Measurements from ENCODE around the gene MNT. TPM values are rescaled to one million over a fixed set of nuclear protein-coding genes. Genes with fewer than 3 reads are reported as not detected.

Gene MNT
- total and polyA plus RNA-seq, 2 experiments from 2014 or later, result 5.7 to 6.4 TPM

DNA sequence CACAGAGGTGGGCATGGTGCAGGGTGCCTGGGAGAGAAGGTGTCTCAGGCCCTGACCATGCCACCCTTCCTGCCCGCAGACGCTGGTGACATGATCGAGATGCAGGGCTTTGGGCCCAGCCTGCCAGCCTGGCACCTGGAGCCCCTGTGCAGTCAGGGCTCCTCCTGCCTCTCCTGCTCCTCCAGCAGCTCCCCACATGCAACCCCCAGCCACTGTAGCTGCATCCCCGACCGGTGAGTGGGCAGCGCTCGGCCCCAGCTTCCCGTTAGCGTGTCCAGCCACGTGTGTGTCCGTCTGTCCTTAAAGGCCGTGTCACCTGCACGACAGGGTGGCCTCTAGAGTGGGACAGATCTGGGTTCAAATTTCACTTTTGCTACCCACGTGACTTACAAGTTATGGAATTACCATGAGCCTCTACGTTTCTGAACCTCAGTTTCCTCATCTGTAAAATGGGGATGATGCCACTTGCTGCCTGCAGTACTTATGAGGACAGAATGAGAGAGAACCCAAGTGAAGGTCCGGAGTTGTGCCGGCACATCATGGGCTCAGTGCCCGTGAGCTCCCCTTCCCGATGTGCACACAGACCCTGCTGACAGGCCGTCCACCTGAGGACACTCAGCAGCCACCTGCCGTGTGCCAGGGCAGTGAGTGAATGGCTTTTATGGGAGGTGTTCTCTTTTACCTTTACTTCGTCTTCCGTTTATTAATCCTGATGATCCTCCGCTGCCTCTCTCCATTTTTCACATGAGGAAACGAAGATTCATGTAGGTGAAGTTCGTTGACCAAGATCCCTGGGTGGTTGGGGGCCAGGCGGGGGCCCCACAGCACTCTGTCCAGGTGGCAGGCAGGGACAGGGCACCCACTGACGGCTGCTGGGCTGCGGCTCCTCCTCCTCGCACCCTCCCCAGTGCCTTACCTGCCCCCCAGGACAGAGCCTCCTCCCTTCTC is 29.4 kb downstream of the MNT start:
- Histone ChIP-seq H3F3A (replicated peaks; ENCODE audit: low read depth) (0 out of 2 replicates have a peak, but pooled peaks cover 3% of the 10 kb centered on the region), H3K9me2 (ENCODE audit: insufficient read depth) (no peaks in the 10 kb centered on the region), H3K79me2 (replicated peaks; ENCODE audit: insufficient read depth) (no peaks in the 10 kb centered on the region), H3K27ac (ENCODE audit: low read depth) (no peak overlapping the region), H2AFZ (no peak overlapping the region), H3K4me3 (no peak overlapping the region), H3K4me2 (no peak overlapping the region), H3K36me3 (ENCODE audit: insufficient read depth) (no peaks in the 10 kb centered on the region), H3K4me1 (ENCODE audit: insufficient read depth) (no peaks in the 10 kb centered on the region; the same call in 1 of the 2 replicates), H4K20me1 (replicated peaks; ENCODE audit: insufficient read depth) (no peaks in the 10 kb centered on the region; the same call in none of the 2 replicates), H3K27me3 (ENCODE audit: insufficient read depth) (no peaks in the 10 kb centered on the region)
- ATAC-seq, result no peak
- TF ChIP-seq EZH2phosphoT487 (IDR thresholded peaks at IDR 0.05; ENCODE audit: unreplicated experiment) (no peak), POLR2AphosphoS5 (IDR thresholded peaks at IDR 0.05; ENCODE audit: low read depth) (no peak), STAT1 (IDR thresholded peaks at IDR 0.05; ENCODE audit: unreplicated experiment) (no peak), EZH2 (IDR thresholded peaks at IDR 0.05; ENCODE audit: low read depth, unreplicated experiment) (no peak), JUNB (IDR thresholded peaks at IDR 0.05; ENCODE audit: unreplicated experiment) (no peak), CREB1 (CRISPR knock-in tag; IDR thresholded peaks at IDR 0.05; ENCODE audit: low read depth) (no peak), NANOG (IDR thresholded peaks at IDR 0.05; ENCODE audit: borderline replicate concordance) (no peak), ZNF114 (CRISPR knock-in tag; IDR thresholded peaks at IDR 0.05) (no peak), ZNF331 (CRISPR knock-in tag; IDR thresholded peaks at IDR 0.05; ENCODE audit: low read depth) (no peak)
- TF ChIP-seq, protein P1, sequence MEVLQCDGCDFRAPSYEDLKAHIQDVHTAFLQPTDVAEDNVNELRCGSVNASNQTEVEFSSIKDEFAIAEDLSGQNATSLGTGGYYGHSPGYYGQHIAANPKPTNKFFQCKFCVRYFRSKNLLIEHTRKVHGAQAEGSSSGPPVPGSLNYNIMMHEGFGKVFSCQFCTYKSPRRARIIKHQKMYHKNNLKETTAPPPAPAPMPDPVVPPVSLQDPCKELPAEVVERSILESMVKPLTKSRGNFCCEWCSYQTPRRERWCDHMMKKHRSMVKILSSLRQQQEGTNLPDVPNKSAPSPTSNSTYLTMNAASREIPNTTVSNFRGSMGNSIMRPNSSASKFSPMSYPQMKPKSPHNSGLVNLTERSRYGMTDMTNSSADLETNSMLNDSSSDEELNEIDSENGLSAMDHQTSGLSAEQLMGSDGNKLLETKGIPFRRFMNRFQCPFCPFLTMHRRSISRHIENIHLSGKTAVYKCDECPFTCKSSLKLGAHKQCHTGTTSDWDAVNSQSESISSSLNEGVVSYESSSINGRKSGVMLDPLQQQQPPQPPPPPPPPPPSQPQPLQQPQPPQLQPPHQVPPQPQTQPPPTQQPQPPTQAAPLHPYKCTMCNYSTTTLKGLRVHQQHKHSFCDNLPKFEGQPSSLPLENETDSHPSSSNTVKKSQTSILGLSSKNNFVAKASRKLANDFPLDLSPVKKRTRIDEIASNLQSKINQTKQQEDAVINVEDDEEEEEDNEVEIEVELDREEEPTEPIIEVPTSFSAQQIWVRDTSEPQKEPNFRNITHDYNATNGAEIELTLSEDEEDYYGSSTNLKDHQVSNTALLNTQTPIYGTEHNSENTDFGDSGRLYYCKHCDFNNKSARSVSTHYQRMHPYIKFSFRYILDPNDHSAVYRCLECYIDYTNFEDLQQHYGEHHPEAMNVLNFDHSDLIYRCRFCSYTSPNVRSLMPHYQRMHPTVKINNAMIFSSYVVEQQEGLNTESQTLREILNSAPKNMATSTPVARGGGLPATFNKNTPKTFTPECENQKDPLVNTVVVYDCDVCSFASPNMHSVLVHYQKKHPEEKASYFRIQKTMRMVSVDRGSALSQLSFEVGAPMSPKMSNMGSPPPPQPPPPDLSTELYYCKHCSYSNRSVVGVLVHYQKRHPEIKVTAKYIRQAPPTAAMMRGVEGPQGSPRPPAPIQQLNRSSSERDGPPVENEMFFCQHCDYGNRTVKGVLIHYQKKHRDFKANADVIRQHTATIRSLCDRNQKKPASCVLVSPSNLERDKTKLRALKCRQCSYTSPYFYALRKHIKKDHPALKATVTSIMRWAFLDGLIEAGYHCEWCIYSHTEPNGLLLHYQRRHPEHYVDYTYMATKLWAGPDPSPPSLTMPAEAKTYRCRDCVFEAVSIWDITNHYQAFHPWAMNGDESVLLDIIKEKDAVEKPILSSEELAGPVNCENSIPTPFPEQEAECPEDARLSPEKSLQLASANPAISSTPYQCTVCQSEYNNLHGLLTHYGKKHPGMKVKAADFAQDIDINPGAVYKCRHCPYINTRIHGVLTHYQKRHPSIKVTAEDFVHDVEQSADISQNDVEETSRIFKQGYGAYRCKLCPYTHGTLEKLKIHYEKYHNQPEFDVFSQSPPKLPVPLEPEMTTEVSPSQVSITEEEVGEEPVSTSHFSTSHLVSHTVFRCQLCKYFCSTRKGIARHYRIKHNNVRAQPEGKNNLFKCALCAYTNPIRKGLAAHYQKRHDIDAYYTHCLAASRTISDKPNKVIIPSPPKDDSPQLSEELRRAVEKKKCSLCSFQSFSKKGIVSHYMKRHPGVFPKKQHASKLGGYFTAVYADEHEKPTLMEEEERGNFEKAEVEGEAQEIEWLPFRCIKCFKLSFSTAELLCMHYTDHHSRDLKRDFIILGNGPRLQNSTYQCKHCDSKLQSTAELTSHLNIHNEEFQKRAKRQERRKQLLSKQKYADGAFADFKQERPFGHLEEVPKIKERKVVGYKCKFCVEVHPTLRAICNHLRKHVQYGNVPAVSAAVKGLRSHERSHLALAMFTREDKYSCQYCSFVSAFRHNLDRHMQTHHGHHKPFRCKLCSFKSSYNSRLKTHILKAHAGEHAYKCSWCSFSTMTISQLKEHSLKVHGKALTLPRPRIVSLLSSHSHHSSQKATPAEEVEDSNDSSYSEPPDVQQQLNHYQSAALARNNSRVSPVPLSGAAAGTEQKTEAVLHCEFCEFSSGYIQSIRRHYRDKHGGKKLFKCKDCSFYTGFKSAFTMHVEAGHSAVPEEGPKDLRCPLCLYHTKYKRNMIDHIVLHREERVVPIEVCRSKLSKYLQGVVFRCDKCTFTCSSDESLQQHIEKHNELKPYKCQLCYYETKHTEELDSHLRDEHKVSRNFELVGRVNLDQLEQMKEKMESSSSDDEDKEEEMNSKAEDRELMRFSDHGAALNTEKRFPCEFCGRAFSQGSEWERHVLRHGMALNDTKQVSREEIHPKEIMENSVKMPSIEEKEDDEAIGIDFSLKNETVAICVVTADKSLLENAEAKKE (CRISPR knock-in tag; IDR thresholded peaks at IDR 0.05), result no peak
- TF ChIP-seq, protein P2, sequence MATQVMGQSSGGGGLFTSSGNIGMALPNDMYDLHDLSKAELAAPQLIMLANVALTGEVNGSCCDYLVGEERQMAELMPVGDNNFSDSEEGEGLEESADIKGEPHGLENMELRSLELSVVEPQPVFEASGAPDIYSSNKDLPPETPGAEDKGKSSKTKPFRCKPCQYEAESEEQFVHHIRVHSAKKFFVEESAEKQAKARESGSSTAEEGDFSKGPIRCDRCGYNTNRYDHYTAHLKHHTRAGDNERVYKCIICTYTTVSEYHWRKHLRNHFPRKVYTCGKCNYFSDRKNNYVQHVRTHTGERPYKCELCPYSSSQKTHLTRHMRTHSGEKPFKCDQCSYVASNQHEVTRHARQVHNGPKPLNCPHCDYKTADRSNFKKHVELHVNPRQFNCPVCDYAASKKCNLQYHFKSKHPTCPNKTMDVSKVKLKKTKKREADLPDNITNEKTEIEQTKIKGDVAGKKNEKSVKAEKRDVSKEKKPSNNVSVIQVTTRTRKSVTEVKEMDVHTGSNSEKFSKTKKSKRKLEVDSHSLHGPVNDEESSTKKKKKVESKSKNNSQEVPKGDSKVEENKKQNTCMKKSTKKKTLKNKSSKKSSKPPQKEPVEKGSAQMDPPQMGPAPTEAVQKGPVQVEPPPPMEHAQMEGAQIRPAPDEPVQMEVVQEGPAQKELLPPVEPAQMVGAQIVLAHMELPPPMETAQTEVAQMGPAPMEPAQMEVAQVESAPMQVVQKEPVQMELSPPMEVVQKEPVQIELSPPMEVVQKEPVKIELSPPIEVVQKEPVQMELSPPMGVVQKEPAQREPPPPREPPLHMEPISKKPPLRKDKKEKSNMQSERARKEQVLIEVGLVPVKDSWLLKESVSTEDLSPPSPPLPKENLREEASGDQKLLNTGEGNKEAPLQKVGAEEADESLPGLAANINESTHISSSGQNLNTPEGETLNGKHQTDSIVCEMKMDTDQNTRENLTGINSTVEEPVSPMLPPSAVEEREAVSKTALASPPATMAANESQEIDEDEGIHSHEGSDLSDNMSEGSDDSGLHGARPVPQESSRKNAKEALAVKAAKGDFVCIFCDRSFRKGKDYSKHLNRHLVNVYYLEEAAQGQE (IDR thresholded peaks at IDR 0.05; ENCODE audit: unreplicated experiment), result no peak
- TF ChIP-seq, protein P3, sequence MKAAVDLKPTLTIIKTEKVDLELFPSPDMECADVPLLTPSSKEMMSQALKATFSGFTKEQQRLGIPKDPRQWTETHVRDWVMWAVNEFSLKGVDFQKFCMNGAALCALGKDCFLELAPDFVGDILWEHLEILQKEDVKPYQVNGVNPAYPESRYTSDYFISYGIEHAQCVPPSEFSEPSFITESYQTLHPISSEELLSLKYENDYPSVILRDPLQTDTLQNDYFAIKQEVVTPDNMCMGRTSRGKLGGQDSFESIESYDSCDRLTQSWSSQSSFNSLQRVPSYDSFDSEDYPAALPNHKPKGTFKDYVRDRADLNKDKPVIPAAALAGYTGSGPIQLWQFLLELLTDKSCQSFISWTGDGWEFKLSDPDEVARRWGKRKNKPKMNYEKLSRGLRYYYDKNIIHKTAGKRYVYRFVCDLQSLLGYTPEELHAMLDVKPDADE (IDR thresholded peaks at IDR 0.05), result no peak
- TF ChIP-seq, protein P4, sequence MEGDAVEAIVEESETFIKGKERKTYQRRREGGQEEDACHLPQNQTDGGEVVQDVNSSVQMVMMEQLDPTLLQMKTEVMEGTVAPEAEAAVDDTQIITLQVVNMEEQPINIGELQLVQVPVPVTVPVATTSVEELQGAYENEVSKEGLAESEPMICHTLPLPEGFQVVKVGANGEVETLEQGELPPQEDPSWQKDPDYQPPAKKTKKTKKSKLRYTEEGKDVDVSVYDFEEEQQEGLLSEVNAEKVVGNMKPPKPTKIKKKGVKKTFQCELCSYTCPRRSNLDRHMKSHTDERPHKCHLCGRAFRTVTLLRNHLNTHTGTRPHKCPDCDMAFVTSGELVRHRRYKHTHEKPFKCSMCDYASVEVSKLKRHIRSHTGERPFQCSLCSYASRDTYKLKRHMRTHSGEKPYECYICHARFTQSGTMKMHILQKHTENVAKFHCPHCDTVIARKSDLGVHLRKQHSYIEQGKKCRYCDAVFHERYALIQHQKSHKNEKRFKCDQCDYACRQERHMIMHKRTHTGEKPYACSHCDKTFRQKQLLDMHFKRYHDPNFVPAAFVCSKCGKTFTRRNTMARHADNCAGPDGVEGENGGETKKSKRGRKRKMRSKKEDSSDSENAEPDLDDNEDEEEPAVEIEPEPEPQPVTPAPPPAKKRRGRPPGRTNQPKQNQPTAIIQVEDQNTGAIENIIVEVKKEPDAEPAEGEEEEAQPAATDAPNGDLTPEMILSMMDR (conservative IDR thresholded peaks at IDR 0.05; ENCODE audit: low read depth in 2 of 2), result no peak
- Mint-ChIP-seq H3K36me3 (ENCODE audit: low read depth) (peaks cover 17% of the 10 kb centered on the region), H3K27ac (no peak overlapping the region), H3K27me3 (ENCODE audit: insufficient read depth, low read depth, poor library complexity) (peaks cover 22% of the 10 kb centered on the region), H3K4me3 (no peak overlapping the region), H3K4me1 (peaks cover 21% of the 10 kb centered on the region), H3K9me3 (no peaks in the 10 kb centered on the region)
- DNase-seq (ENCODE audit: low spot score), result no peak
